GM12872 (cell line): ENCODE data around the gene PDCD1.

Experiments
- CTCF ChIP-seq: IDR thresholded peaks from 3 replicates; pipeline ENCODE4 v1.5.1; 2011; ENCODE audit warnings: low read depth, mild to moderate bottlenecking, low read length, moderate library complexity; ENCODE audit not compliant: insufficient read depth

The PDCD1 gene

GRCh38 chr2:241858206-241859016 lies at the start of gene PDCD1:
Gene PDCD1 (minus strand): TSS chr2:241858894. CDS start chr2:241858838, 56 bp downstream.
- no peak for TF ChIP-seq CTCF

- no peak for TF ChIP-seq CTCF
Observed at GRCh38 chr2:241906826-241907570, 48.3 kb upstream of the PDCD1 start.

- TF ChIP-seq CTCF: no peak
Observed at GRCh38 chr2:241905716-241906377, 47.2 kb upstream of the PDCD1 start.

GRCh38 chr2:241904791-241905710 lies 46.4 kb upstream of the PDCD1 start:
- TF ChIP-seq CTCF: no peak

GRCh38 chr2:241904011-241904718 lies 45.5 kb upstream of the PDCD1 start:
- TF ChIP-seq CTCF: no peak

GRCh38 chr2:241903121-241904010 lies 44.7 kb upstream of the PDCD1 start:
- no peak for TF ChIP-seq CTCF
